HFF-Myc (cell line): ENCODE measurements around the gene RBBP4.

Source experiments
- DNase-seq: peaks from one replicate; pipeline ENCODE4 v3.0.0-alpha.2; 2011; ENCODE audit warnings: low read depth; ENCODE audit errors: extremely low read depth
- H3K4me3 ChIP-seq: replicated peaks from 2 replicates; pipeline ENCODE4 v1.5.1; 2011; ENCODE audit warnings: low read depth, mild to moderate bottlenecking, control low read depth, low read length
- CTCF ChIP-seq: IDR thresholded peaks from 2 replicates; pipeline ENCODE4 v1.5.1; 2012; ENCODE audit warnings: mild to moderate bottlenecking, low read depth, low read length, control low read depth; ENCODE audit errors: missing control alignments

RBBP4 gene

GRCh38 chr1:32715901-32716311 is 64.9 kb downstream of the RBBP4 start:
- no peak for DNase-seq
- no peak overlapping the region for H3K4me3 ChIP-seq
- TF ChIP-seq CTCF = no peak

- no peak for DNase-seq
- TF ChIP-seq CTCF = no peak
- no peak overlapping the region for H3K4me3 ChIP-seq
Observed at GRCh38 chr1:32716312-32717148, 65.5 kb downstream of the RBBP4 start.

DNA sequence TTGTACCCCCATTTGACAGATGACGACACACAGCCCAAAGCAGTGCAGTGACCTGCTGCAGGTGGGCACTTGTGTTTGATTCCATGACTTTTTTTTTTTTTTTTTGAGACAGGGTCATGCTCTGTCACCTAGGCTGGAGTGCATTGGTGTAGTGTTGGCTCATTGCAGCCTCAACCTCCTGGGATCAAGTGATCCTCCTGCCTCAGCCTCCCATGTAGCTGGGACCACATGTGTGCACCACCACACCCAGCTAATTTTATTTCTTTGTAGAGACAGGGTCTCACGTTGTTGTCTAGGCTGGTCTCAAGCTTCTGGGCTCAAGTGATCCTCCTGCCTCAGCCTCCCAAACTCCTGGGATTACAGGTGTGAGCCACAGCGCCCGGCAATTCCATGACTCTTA is 66.5 kb downstream of the RBBP4 start:
- no peak for DNase-seq
- TF ChIP-seq CTCF = no peak
- no peak overlapping the region for H3K4me3 ChIP-seq

DNA sequence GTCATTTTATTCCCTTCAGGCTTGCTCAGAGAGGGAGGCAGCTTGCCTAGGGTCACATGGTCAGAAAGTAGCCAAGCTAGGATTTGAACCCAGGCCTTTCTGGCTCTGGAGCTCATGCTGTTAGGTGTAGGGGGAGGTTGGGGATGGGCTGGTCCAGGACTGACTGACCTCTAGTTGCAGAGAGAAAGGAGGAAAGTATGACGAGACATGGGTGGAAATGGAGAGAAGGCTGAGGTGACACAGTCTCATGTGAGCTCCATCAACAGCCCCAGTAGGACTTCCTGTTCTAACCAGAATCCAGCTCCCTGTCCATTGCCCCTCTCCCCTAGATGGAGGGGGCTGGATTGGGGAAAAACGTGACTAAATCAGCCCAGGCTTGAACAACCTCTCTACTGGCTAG is 67.0 kb downstream of the RBBP4 start:
- TF ChIP-seq CTCF = no peak
- H3K4me3 ChIP-seq = no peak overlapping the region
- no peak for DNase-seq

GRCh38 chr1:32718527-32718926 is 67.5 kb downstream of the RBBP4 start:
- DNase-seq = no peak
- TF ChIP-seq CTCF = no peak
- no peak overlapping the region for H3K4me3 ChIP-seq

DNA sequence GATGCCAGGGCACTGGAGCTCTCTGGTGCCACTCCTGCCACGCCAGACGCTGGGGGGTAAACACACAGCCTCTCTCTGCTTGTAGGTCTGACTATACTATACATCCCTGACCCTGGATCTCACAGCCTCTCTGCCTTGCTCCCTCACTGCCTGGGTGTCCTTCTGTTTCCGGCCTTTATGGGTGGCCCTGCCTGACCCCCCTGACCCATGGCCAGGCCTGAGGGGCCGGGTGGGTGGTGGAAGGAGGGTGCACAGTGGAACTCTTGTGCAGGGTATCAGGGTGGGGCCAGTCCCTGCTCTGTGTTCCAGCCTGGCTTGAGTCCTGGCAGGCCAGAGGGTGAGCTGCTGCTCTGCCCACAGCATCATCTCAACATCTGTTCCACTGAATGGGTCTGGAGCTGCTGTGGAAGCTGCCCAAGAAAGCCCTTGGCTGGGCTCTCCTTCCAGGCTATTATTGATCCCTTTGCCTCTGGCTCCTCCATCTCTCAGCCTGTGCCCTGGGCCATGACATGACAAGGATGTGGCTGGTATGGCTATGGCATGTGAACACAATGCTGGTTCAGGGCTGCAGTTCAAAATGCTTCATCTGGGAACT is 68.8 kb downstream of the RBBP4 start:
- DNase-seq = no peak
- no peak for TF ChIP-seq CTCF
- no peak overlapping the region for H3K4me3 ChIP-seq
